ENCODE measurements around the gene HDAC2.
"Not testable (repeated sequence)": the region's sequence is repeated elsewhere in the genome, so short reads cannot be mapped to it uniquely, and the experiment has no call there.

HDAC2 gene

GRCh38 chr6:113970805-113971676 lies at the start of gene HDAC2:
TSS of gene HDAC2 (minus strand) at chr6:113971148. CDS start at chr6:113970908, 240 bp downstream.
- DNase-seq (ENCODE audit: low read depth) = peak; percentile 27
- TF ChIP-seq, protein P1, sequence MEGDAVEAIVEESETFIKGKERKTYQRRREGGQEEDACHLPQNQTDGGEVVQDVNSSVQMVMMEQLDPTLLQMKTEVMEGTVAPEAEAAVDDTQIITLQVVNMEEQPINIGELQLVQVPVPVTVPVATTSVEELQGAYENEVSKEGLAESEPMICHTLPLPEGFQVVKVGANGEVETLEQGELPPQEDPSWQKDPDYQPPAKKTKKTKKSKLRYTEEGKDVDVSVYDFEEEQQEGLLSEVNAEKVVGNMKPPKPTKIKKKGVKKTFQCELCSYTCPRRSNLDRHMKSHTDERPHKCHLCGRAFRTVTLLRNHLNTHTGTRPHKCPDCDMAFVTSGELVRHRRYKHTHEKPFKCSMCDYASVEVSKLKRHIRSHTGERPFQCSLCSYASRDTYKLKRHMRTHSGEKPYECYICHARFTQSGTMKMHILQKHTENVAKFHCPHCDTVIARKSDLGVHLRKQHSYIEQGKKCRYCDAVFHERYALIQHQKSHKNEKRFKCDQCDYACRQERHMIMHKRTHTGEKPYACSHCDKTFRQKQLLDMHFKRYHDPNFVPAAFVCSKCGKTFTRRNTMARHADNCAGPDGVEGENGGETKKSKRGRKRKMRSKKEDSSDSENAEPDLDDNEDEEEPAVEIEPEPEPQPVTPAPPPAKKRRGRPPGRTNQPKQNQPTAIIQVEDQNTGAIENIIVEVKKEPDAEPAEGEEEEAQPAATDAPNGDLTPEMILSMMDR (IDR thresholded peaks at IDR 0.05; ENCODE audit: control insufficient read depth, insufficient read depth, low read depth, low read length, missing control alignments) = no peak
- peak within 1 kb of the TSS; percentile 62 for H3K4me3 ChIP-seq (ENCODE audit: control insufficient read depth, low read depth, low read length)

GRCh38 chr6:114020196-114020595 lies 49.2 kb upstream of the HDAC2 start:
- no peak overlapping the region for H3K4me3 ChIP-seq (ENCODE audit: control insufficient read depth, low read depth, low read length)
- TF ChIP-seq, protein P1 (IDR thresholded peaks at IDR 0.05; ENCODE audit: control insufficient read depth, insufficient read depth, low read depth, low read length, missing control alignments) = no peak
- DNase-seq (ENCODE audit: low read depth) = no peak

DNA sequence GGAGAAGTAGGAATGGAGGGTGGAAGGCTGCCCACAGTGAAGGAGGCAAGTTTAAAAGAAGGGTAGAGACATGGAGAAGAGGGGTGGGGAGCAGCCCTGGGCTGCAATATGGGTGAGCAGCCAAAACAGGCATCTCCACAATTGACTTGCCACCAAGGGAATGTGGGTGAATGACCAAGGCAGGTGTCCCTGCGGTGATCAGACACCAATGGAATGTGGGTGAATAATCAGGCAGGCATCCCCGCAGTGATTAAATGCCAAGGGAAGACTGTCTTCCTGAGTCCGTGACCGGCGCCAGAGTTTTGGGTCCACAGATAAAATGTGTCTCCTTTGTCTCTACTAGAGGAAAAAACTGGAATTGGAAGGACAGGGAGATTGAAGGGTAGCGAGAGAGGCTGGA lies 46.2 kb upstream of the HDAC2 start:
- DNase-seq (ENCODE audit: low read depth); H3K4me3 ChIP-seq (ENCODE audit: control insufficient read depth, low read depth, low read length): not testable (repeated sequence)

- DNase-seq (ENCODE audit: low read depth); H3K4me3 ChIP-seq (ENCODE audit: control insufficient read depth, low read depth, low read length): not testable (repeated sequence)
Observed at GRCh38 chr6:114014106-114014505, 43.2 kb upstream of the HDAC2 start.

GRCh38 chr6:114011486-114011885 lies 40.5 kb upstream of the HDAC2 start:
- not testable (repeated sequence) for DNase-seq (ENCODE audit: low read depth); H3K4me3 ChIP-seq (ENCODE audit: control insufficient read depth, low read depth, low read length)

GRCh38 chr6:114010540-114010939 lies 39.6 kb upstream of the HDAC2 start:
- H3K4me3 ChIP-seq (ENCODE audit: control insufficient read depth, low read depth, low read length) = no peak overlapping the region
- TF ChIP-seq, protein P1 (IDR thresholded peaks at IDR 0.05; ENCODE audit: control insufficient read depth, insufficient read depth, low read depth, low read length, missing control alignments) = no peak
- no peak for DNase-seq (ENCODE audit: low read depth)

DNA sequence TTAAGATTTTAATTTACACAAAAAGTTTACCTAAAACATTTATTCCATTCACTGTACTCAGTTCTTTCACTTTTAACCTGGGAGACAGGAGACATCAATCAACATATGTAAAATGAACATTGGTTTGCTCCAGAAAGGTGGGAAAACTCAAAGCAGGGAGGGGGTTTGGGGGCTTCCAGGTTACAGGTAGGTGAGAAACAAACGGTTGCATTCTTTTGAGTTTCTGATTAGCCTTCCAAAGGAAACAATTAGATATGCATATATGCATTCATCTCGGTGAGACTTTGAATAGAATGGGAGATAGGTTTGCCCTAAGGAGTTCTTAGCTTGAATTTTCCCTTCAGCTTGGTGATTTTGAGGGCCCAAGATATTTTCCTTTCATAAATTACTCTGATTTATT lies 38.2 kb upstream of the HDAC2 start:
- TF ChIP-seq, protein P1 (IDR thresholded peaks at IDR 0.05; ENCODE audit: control insufficient read depth, insufficient read depth, low read depth, low read length, missing control alignments) = no peak
- no peak for DNase-seq (ENCODE audit: low read depth)
- no peak overlapping the region for H3K4me3 ChIP-seq (ENCODE audit: control insufficient read depth, low read depth, low read length)

- no peak overlapping the region for H3K4me3 ChIP-seq (ENCODE audit: control insufficient read depth, low read depth, low read length)
- TF ChIP-seq, protein P1 (IDR thresholded peaks at IDR 0.05; ENCODE audit: control insufficient read depth, insufficient read depth, low read depth, low read length, missing control alignments) = no peak
- DNase-seq (ENCODE audit: low read depth) = no peak
Observed at GRCh38 chr6:114008331-114008730, 37.4 kb upstream of the HDAC2 start.

Measured in AG09309 (cell line).